ENCODE data around the gene NOL6.

GRCh38 chr9:33480106-33480505, 6.4 kb upstream of the NOL6 start:
- TF ChIP-seq CTCF (IDR thresholded peaks at IDR 0.05) (no peak), ZFX (IDR thresholded peaks at IDR 0.05; ENCODE audit: borderline replicate concordance) (no peak)

Measured in 22Rv1 (cell line).